PC-3 (cell line): ENCODE measurements around the gene EXTL2.

Source experiments
- CTCF ChIP-seq: fragments of 300-600 bp; sonication (generic); conservative IDR thresholded peaks from 2 replicates; pipeline ENCODE4 v1.5.1; 2017; ENCODE audit warnings: antibody characterized with exemption, low read depth, mild to moderate bottlenecking, low read length
- EZH2 ChIP-seq: fragments of 300-600 bp; sonication (generic); IDR thresholded peaks from one replicate; pipeline ENCODE4 v1.6.1; 2017; ENCODE audit warnings: antibody characterized with exemption, mild to moderate bottlenecking, low read length; ENCODE audit not compliant: unreplicated experiment
- EZH2phosphoT487 ChIP-seq: fragments of 300-600 bp; sonication (generic); IDR thresholded peaks from 2 replicates; pipeline ENCODE4 v1.6.1; 2018; ENCODE audit warnings: mild to moderate bottlenecking, antibody characterized with exemption, low read length, borderline replicate concordance

DNA sequence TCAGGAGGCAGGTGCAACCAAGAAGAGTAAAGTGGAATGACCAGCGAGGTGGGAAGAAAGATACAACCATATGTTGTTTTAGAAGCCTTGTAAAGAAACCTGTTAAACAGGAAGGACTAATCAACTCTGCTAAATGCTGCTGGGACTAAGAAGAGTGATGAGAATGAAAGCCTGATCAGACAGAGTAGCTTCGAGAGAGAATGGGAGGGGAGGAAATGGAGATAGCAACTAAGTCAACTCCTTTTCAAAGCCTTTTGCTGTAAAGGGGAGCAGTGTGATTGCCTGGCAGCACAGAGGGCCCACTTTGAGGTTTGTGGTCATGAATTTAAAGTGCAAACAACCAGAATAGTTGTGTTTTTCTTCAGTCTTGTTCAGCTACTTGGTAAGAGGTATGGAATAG, 32.6 kb upstream of the EXTL2 start:
- no peak for TF ChIP-seq EZH2
- no peak for TF ChIP-seq CTCF
- TF ChIP-seq EZH2phosphoT487: no peak
